Hematopoietic multipotent progenitor cell (in vitro differentiated cells): ENCODE results near the gene NOS1AP. TPM values are rescaled to one million over a fixed set of nuclear protein-coding genes. Genes with fewer than 3 reads are reported as not detected.
"Not testable (repeated sequence)": the region's sequence is repeated elsewhere in the genome, so short reads cannot be mapped to it uniquely, and the experiment has no call there.

ENCODE experiments used
- DNase-seq, 3 donors: peaks; one replicate each; pipeline ENCODE4 v3.0.0-alpha.2; 2011 to 2015; ENCODE audit warnings: low read depth in 2 of 3, low spot score in 2 of 3
- total RNA-seq: library from RNA; depleted of rRNA; stranded (reverse); fragments of >200 nt; gene quantifications from one replicate; pipeline ENCODE4 v1.2.3, GENCODE V29; 2012

NOS1AP gene
- total RNA-seq, 1 donor: under 0.01 TPM

GRCh38 chr1:162056043-162056442, 13.4 kb upstream of the NOS1AP start:
- peak in 2 of 3 donors; percentile 51 to 74 for DNase-seq

- no peak for DNase-seq
These were observed 12.9 kb upstream of the NOS1AP start for GRCh38 chr1:162056579-162056978.

GRCh38 chr1:162059721-162060120, 9.8 kb upstream of the NOS1AP start:
- DNase-seq: no peak

GRCh38 chr1:162060314-162060713, 9.2 kb upstream of the NOS1AP start:
- DNase-seq: no peak

DNA sequence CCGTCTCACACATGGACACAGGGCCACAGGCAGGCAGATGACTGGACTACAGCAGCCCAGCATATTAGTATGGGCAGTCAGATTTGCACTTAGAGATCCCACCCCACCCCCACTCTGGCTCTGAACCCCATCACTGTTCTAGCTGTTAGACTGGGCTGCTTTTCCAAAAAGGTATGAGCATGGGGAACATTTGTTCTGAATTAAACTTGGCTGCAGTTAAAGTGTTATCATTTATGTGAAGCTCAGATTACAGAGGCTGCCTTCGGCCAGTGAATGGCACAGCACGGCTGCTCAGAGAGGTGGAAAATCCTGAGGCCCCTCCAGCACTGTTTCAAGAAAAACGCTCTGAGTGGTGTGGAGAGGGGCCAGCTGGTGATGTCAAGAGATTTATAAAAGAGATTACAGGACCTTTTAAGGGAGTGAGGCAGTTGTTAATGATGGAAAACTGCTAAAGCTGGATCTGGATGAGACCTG, 6.9 kb upstream of the NOS1AP start:
- no peak for DNase-seq

DNA sequence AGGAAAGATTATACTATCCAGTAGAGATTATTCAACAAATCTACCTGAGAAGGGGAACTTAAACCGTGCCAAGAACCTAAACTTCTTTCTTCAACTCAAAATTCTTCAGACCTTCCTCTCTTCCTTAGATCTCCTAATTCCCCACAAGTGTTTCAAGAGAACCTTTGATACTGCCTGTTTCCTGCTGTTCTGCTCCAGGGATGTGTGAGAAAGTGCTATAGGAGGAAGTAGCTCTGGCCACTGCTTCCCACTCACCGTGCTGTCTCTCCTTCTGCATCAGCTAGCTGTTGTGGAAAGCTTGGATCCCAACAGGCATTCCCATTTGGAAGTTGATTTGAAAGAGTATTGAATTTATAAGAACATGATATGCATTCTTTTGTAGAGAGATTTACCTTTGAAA, 4.5 kb upstream of the NOS1AP start:
- no peak for DNase-seq

DNA sequence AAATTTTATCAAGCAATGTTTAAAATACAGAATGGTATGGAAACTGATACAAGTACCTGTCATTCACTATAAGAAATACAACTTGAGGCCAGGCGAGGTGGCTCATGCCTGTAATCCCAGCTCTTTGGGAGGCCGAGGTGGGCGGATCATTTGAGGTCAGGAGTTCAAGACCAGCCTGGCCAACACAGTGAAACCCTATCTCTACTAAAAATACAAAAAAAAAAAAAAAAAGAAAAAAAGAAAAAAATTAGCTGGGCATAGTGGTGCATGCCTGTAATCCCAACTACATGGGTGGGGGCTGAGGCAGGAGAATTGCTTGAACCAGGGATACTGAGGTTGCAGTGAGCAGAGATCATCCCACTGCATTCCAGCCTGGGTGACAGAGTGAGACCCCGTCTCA, 2.7 kb upstream of the NOS1AP start:
- DNase-seq: not testable (repeated sequence)

GRCh38 chr1:162067466-162067865, 2.0 kb upstream of the NOS1AP start:
- DNase-seq: no peak

DNA sequence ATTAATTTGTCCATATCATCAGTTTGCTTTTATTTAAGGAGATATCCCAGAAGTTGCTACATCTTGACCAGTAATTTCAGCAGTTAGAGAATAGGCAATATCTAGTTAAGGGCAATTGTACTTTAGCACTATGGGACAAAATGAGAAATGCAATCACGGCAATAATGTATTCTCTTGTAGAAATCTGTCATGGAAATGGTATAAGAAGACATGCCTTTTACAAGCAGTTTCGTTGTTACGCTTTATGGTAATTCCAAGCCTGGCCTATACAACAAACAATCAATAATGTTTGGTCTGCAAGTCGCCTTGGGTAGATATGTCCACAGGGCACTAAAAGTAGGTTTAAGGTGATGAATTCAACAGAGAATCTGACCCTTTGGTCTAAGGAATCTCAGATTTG, 1.2 kb upstream of the NOS1AP start:
- no peak for DNase-seq

GRCh38 chr1:162070094-162070748, 730 bp downstream of the NOS1AP start:
- DNase-seq: peak in 1 of 3 donors; percentile 5

- no peak for DNase-seq
These were observed 1.3 kb downstream of the NOS1AP start for GRCh38 chr1:162070825-162071224.

DNA sequence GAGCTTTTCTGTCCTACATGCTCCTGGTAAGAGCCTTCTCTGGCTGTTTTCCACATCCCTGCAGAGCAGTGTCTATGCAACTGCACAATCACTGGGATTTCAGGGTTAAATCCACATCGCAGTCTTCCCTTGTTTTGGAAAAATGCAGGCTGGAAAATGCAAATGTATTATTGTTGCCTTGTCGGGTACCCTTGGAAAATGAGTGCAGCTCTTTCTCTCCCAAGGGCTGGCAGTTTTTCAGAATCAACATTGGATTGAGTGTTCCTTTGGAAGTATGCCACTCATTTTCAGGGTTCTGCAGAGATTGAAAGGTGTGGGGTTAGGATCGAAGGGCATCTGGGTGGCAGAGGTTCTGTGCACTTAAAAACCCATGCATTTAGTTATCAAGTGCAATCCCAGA, 3.2 kb downstream of the NOS1AP start:
- no peak for DNase-seq

- DNase-seq: no peak
These were observed 5.0 kb downstream of the NOS1AP start for GRCh38 chr1:162074276-162075005.

DNA sequence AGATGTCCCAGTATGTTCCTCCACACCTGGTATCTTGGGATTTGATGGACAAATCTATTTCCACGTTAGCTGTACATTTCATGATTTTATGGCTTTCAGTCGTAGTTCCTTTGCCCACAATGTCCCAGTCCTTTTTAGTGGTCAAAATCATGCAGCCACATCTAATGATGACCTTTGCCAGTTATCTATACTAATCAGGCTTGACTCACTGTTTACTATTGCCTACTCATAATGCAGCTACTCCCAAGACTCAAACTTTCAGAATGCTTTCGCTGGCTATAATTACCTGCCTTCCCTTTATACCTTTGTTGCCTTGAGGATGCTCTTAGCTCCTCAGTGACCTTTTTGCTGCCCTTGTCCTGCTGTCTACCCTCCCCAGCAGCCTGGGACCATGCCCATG, 6.4 kb downstream of the NOS1AP start:
- no peak for DNase-seq

DNA sequence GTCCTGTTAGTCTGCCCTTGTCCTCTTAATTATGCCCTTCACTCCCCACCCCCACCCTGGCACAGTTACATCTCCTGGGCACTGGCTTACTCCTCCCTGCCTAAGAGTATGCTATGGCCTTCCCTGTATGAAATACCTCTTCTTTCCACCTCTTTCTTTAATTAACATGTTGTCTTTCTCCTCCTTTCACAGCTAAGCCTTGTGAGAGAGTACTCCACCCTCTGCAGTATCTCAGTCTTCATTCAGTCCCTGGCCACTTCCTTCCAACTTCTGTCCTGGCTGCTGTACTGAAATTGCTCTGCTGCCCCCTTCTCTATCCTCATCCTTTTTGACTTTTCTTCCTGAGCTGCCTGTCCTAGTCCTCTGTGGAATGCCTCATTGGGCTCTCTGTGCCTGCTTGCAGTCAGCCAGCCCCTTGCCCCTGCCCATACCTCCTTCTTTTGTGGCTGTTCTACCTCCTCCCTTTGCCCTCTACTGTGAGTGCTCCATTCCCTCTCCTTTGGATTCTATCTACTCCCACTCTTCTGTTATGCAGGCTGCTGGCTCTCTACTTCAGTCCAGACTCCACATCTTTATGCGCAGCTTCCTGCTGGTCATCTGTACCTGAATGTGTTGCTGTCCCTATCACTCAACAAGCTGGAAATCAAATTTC, 8.3 kb downstream of the NOS1AP start:
- no peak for DNase-seq

DNA sequence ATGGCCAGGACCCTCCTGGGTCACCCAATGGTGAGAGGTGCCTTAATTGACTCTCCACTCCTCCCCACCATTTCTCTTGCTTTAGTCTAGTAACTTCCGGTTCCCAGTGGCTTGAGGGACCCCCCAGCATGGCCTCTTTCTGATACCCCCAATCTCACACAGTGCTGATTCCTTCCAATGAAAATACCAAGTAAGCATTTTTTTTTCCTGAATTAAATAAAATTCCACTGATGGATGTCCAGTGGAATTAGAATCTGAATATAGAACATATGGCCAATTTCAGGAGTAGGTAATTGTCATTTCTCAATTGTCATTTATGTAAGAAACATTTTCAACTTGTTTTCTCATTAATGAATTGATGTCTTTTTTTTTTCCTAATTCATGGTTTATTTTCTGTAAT, 9.5 kb downstream of the NOS1AP start:
- DNase-seq: no peak

- no peak for DNase-seq
These were observed 11.1 kb downstream of the NOS1AP start for GRCh38 chr1:162080472-162081015.

DNA sequence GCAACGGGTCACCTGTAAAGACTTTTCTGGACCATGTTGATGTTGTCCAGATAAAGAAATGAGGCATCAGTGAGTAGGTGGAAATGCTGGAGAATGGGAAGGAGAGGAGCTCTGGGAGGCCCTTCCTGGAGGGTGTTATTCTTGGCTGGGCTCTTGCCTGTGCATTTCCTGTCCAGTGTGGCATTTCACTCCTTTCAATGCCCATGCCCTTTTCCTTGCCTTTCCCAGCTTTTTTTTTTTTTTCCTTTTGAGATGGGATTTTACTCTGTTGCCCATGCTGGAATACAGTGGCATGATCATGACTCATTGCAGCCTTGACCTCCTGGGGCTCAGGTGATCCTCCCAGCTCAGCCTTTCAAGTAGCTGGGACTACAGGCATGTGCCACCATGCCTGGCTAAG, 11.8 kb downstream of the NOS1AP start:
- DNase-seq: no peak

GRCh38 chr1:162082080-162082479, 12.6 kb downstream of the NOS1AP start:
- not testable (repeated sequence) for DNase-seq

DNA sequence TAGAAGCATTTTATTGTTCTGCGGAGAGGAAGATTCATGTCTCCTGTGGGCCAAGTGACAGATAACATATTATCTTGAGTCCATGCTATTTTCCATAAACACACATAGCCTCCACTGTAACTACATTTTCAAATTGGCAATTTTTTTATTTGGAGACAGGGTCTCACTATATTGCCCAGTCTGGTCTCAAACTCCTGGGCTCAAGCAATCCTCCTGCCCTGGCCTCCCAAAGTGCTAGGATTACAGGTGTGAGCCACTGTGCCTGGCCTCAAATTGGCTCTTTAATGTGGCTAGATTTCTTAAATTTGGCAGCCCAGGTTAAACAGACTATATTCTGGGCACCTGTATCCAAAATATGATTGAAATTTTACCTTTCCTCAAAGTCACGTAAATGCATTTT, 13.8 kb downstream of the NOS1AP start:
- DNase-seq: no peak

DNA sequence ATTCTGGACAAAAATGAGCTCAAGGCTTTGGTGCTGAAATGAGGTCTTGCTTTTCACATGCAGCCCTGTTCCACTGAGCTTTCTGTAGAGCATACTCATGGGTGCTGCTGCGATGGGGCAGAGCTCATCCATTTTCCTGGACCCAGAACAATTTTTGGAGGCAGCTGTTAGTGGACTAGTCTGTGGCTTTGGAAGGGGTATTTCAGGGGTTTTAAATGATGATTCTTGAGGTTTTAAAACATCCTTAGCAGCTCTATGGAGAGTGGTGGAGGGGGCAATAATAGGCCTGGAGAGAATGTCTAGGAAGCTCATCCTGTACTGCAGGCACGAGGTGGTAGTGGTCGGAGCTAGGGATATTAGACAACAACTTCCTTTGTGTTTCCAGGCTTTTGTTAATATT, 16.5 kb downstream of the NOS1AP start:
- no peak for DNase-seq

- DNase-seq: no peak
These were observed 17.6 kb downstream of the NOS1AP start for GRCh38 chr1:162087111-162087510.
